GM12865 (cell line): ENCODE measurements around the gene GABRB1.

Experiments
- DNase-seq: peaks from one replicate; pipeline ENCODE4 v3.0.0; 2010; ENCODE audit warnings: low read depth
- H3K4me3 ChIP-seq: 2 replicates; pipeline ENCODE4 v1.5.1; 2011; ENCODE audit warnings: mild to moderate bottlenecking, low read depth, low read length, control low read depth
- CTCF ChIP-seq: IDR thresholded peaks from 2 replicates; pipeline ENCODE4 v1.5.1; 2011; ENCODE audit warnings: low read length, control low read depth, low read depth, inconsistent platforms; ENCODE audit not compliant: insufficient read depth; ENCODE audit errors: missing control alignments

GABRB1 gene

GRCh38 chr4:47349326-47349725 is 318.0 kb downstream of the GABRB1 start:
- H3K4me3 ChIP-seq = no peak overlapping the region
- no peak for TF ChIP-seq CTCF
- no peak for DNase-seq

DNA sequence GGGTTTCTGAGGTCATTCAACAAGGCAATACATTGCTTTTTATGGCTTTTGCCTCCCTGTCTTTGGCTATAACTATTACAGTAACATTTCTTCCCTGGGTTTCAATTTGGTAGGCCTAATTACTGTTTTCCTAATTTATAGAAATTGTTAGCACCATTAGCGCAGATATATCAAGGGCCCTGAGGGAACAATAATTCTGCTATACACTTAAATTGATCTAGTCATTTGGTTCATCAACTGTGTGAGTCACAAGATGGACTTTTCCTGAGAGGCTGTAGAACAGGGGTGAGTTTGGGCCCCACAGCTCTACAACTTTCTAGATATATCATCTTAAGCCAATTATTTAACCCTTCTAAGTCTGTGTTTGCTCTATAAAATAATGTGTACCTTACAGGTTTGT is 324.2 kb downstream of the GABRB1 start:
- H3K4me3 ChIP-seq = no peak overlapping the region
- DNase-seq = no peak
- no peak for TF ChIP-seq CTCF

DNA sequence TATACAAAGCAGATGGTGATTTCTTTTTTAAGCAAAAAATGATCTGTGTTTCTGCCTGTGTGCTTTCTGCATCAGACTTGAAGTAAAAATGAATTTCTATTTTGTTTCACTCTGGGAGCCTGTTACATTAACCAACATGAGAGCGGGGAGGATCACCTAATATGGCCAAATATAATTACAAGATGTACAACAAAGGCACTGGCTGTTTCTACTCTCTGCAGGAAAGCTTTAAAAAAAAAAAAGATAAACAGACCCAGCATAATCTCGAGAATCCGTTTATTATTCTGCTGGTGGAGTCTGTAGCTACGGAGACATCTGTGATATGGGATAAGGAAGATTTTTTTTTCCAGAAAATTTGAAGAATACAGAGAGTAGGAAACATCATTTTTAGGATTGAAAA is 328.5 kb downstream of the GABRB1 start:
- TF ChIP-seq CTCF = no peak
- no peak overlapping the region for H3K4me3 ChIP-seq
- no peak for DNase-seq

GRCh38 chr4:47367761-47368160 is 336.4 kb downstream of the GABRB1 start:
- H3K4me3 ChIP-seq = no peak overlapping the region
- no peak for TF ChIP-seq CTCF
- DNase-seq = no peak

DNA sequence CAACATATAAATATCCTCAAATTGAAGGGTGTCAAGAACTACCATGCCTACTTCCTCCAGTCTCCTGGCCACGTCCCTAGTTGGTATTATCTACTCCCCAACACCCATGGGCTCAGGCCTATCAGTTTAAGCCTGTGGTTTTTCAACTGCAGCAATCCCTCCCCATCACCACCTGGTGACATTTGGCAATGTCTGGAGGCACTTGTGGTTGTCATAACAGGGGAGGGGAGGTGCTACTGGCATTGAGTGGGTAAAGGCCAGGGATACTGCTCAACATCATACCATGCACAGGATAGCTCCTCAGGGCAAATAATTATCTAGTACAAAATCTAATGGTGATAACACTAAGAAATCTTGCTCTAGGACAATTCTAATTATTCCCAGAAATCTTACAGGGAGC is 336.8 kb downstream of the GABRB1 start:
- TF ChIP-seq CTCF = no peak
- H3K4me3 ChIP-seq = no peak overlapping the region
- DNase-seq = no peak

DNA sequence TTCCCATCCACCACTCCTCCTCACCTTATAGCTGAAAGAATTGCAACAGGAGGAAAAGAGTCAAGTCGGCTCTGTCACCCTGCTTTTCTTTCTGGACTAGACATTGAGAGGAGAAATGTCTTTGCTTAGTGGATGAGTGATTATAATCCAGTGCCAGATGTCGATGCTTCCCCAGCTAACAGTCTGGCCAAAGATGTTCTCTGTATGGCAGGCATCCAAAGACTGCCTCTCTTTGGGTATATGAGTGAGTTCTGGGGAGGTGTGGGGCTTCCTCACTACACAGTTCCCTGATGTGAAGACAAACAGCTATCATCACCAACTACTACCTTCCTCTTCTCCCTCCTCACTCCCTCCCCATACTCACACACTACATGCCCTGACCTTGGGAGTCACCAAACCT is 341.2 kb downstream of the GABRB1 start:
- H3K4me3 ChIP-seq = no peak overlapping the region
- no peak for DNase-seq
- TF ChIP-seq CTCF = no peak

DNA sequence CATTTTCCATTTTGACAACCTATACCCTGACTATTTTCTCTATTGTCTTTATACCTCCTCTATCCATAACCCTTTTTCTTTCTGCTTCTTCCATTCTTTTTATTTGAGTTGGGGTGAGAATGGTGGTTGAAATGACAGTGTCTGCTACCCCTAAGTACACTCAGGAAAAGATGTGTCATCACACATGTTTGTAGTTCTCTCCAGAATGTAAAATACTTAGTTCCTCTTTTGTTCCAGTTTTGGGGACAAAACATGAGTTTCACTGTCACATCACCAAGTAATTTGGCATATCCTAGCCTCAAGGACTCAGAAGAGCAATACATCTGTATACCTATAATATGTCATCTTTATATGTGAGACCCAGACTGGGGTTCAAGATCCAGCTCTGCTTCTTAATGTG is 341.8 kb downstream of the GABRB1 start:
- no peak for DNase-seq
- TF ChIP-seq CTCF = no peak

More for the DNA sequence above, 341.8 kb downstream of the GABRB1 start:
- H3K4me3 ChIP-seq = no peak overlapping the region
